A549 (cell line): ENCODE measurements around the gene HOXD1. TPM values are rescaled to one million over a fixed set of nuclear protein-coding genes. Genes with fewer than 3 reads are reported as not detected.

Experiments used
- ATAC-seq, 2 experiments: fragments of 200-7000 bp in 1 of 2; fragments of >200 bp in 1 of 2; cut with Nextera tagmentation in 1 of 2; cut with Tn5 transposase in 1 of 2; 3 replicates each; pipeline versions ENCODE4 v1.8.0 to v1.9.1; 2018 to 2020; ENCODE audit warnings: mild to moderate bottlenecking in 1 of 2, moderate library complexity in 1 of 2
- CTCF ChIA-PET: fragments of 300-600 bp; sonication (Branson Sonifier 250); formaldehyde crosslinking; extraction: SDS; loops from one replicate; lab custom pipeline; 2021; ENCODE audit warnings: antibody characterized with exemption, inconsistent platforms; lab: Yijun Ruan, JAX
- POLR2A ChIA-PET: fragments of 350-600 bp; formaldehyde crosslinking; extraction: SDS; loops from one replicate; lab custom pipeline; 2021; ENCODE audit warnings: antibody characterized with exemption, inconsistent platforms; lab: Yijun Ruan, JAX
- DNase-seq, 2 experiments: peaks; one replicate each; pipeline versions ENCODE4 v3.0.0 to v3.0.0-alpha.2; 2011 to 2016; ENCODE audit warnings: low read depth in 1 of 2, low spot score in 1 of 2
- FAIRE-seq: peaks from 2 replicates; lab custom pipeline; 2011; peaks lifted over from hg19 to GRCh38; lab: Jason Lieb, UNC
- H3K27ac ChIP-seq, 2 experiments: fragments of >200 bp; sonication (Bioruptor Twin); formaldehyde crosslinking; 3 replicates each; pipeline ENCODE4 v1.5.1; 2016 to 2017
- H3K4me1 ChIP-seq: fragments of >200 bp; sonication (Bioruptor Twin); formaldehyde crosslinking; 3 replicates; pipeline ENCODE4 v1.6.1; 2016
- H3K4me2 ChIP-seq: fragments of >200 bp; sonication (Bioruptor Twin); formaldehyde crosslinking; 3 replicates; pipeline ENCODE4 v1.6.1; 2016
- H3K4me3 ChIP-seq: fragments of >200 bp; sonication (Bioruptor Twin); formaldehyde crosslinking; 3 replicates; pipeline ENCODE4 v1.5.1; 2016
- H3K9me3 ChIP-seq: fragments of >200 bp; sonication (Bioruptor Twin); formaldehyde crosslinking; 3 replicates; pipeline ENCODE4 v1.6.1; 2016
- CBX8 ChIP-seq: fragments of 200-600 bp; sonication (generic); IDR thresholded peaks from 2 replicates; pipeline ENCODE4 v1.6.1; 2016
- E2F6 ChIP-seq: IDR thresholded peaks from 2 replicates; pipeline ENCODE4 v1.6.1; 2012; ENCODE audit warnings: low read depth, borderline replicate concordance
- EHF ChIP-seq: fragments of 250-450 bp; sonication (Bioruptor Pico); IDR thresholded peaks from 2 replicates; pipeline ENCODE4 v1.5.0; 2020; ENCODE audit warnings: mild to moderate bottlenecking
- EHMT2 ChIP-seq: fragments of 200-600 bp; sonication (generic); IDR thresholded peaks from 2 replicates; pipeline ENCODE4 v1.6.1; 2016; ENCODE audit warnings: antibody characterized with exemption, low read depth, mild to moderate bottlenecking, moderate library complexity
- GATA3 ChIP-seq: IDR thresholded peaks from 2 replicates; pipeline ENCODE4 v1.6.1; 2012; ENCODE audit warnings: borderline replicate concordance
- HES2 ChIP-seq: fragments of >200 bp; sonication (Bioruptor Twin); formaldehyde crosslinking; IDR thresholded peaks from 2 replicates; pipeline ENCODE4 v1.6.1; 2016
- HMGXB4 ChIP-seq: fragments of 250-450 bp; sonication (Bioruptor Pico); IDR thresholded peaks from 2 replicates; pipeline ENCODE4 v1.5.0; 2021; ENCODE audit warnings: mild to moderate bottlenecking, moderate library complexity, borderline replicate concordance
- JUNB ChIP-seq: fragments of >200 bp; sonication (Bioruptor Twin); formaldehyde crosslinking; IDR thresholded peaks from 2 replicates; pipeline ENCODE4 v1.6.1; 2016
- KDM1A ChIP-seq: fragments of 200-600 bp; sonication (generic); IDR thresholded peaks from 2 replicates; pipeline ENCODE4 v1.6.1; 2016; ENCODE audit warnings: low read depth, mild to moderate bottlenecking
- KDM5A ChIP-seq: fragments of 200-600 bp; sonication (generic); IDR thresholded peaks from 2 replicates; pipeline ENCODE4 v1.6.1; 2016; ENCODE audit warnings: antibody characterized with exemption, mild to moderate bottlenecking
- MAZ ChIP-seq: fragments of 150-350 bp; IDR thresholded peaks from 2 replicates; pipeline ENCODE4 v1.6.1; 2014; ENCODE audit warnings: antibody characterized with exemption, low read depth, low read length, borderline replicate concordance
- NFE2L2 ChIP-seq: fragments of 150-350 bp; conservative IDR thresholded peaks from 2 replicates; pipeline ENCODE4 v1.6.1; 2014; ENCODE audit warnings: low read length
- NPAS2 ChIP-seq: fragments of 250-450 bp; sonication (Bioruptor Pico); IDR thresholded peaks from 2 replicates; pipeline ENCODE4 v1.8.0; 2022; ENCODE audit warnings: mild to moderate bottlenecking, moderate library complexity, borderline replicate concordance
- PBX3 ChIP-seq: IDR thresholded peaks from 2 replicates; pipeline ENCODE4 v1.6.1; 2012
- PHF8 ChIP-seq: fragments of 200-600 bp; sonication (generic); IDR thresholded peaks from 2 replicates; pipeline ENCODE4 v1.6.1; 2016; ENCODE audit warnings: low read depth, mild to moderate bottlenecking, antibody characterized with exemption, moderate library complexity, borderline replicate concordance
- POLR2A ChIP-seq: IDR thresholded peaks from 2 replicates; pipeline ENCODE4 v1.6.1; 2012; ENCODE audit warnings: mild to moderate bottlenecking, low read length
- POLR2AphosphoS2 ChIP-seq: conservative IDR thresholded peaks from 2 replicates; pipeline ENCODE4 v1.6.1; 2012; ENCODE audit warnings: low read length, improper control_type of control experiment, inconsistent platforms
- ZC3H11A ChIP-seq: fragments of 450-650 bp; IDR thresholded peaks from 2 replicates; pipeline ENCODE4 v1.6.1; 2014; ENCODE audit warnings: antibody characterized with exemption, mild to moderate bottlenecking
- ZFP36 ChIP-seq: fragments of 450-650 bp; IDR thresholded peaks from 2 replicates; pipeline ENCODE4 v1.6.1; 2014; ENCODE audit warnings: borderline replicate concordance; ENCODE audit not compliant: partially characterized antibody
- WGBS: methylation state at CpG from one replicate; pipeline ENCODE4 v1.1.6; 2017; ENCODE audit errors: missing lambda C conversion rate; 5-methylcytosine and 5-hydroxymethylcytosine counted together
- polyA plus RNA-seq, 4 experiments: library from polyadenylated mRNA; depleted of rRNA in 3 of 4; stranded (reverse); fragments of >200 nt; fragmentation: RNase III in 1 of 4; extraction: RNeasy Plus Mini Kit Qiagen cat#74134 plus additional on column Dnase treatment in 1 of 4; gene quantifications; 2 replicates in 3 of 4; 3 replicates in 1 of 4; pipeline ENCODE4 v1.2.3, GENCODE V29; 2011 to 2017
- TF ChIP-seq, protein P1 (sequence below): fragments of 250-450 bp; sonication (Bioruptor Pico); IDR thresholded peaks from 2 replicates; pipeline ENCODE4 v1.5.0; 2020; ENCODE audit warnings: low read depth, mild to moderate bottlenecking, moderate library complexity
- TF ChIP-seq, protein P2 (sequence below): IDR thresholded peaks from 2 replicates; pipeline ENCODE4 v1.6.1; 2012

Gene HOXD1
- polyA plus RNA-seq, 2 of the 4 experiments (the other 2 are of a cell fraction) = 0.12 TPM

DNA sequence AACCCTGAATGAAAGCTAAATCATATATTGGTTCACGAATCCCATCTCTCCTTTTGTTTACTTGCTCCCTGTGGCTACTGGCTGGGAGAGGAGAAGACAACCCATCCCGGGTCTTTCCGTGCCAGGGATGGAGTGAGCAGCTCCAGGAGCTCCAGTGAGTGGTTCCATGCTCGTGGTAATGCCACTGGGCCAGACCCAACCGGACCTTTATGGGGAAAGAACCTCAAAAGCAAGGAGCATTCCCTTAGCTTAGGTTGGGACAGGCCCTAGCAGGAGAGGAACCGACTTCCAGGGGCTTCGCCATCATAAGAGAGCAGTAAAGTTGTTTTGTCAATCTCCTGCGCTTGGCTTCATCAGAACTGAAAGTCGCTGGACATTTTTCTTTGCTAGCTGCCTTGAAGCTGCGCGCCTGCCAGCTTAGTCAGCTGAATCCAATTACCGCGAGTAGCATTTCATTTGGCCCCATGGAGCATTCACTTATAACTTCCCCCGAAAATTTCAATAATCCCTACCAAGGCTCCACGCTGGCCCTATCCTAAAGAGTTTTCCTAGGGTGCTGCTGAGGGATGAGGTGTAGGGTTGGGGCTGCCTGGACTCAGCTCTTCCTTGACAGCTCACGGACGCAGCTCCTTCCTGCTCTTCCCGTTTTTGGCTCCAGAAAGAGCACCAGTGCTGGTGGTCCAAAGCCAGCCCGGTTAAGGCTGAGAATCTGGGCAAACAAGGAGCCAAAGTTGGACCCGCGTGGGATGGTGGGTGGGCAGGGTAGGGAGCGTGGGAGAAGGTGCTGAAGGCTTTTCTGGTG is 26.4 kb upstream of the HOXD1 start (continued):
- TF ChIP-seq, protein P1, sequence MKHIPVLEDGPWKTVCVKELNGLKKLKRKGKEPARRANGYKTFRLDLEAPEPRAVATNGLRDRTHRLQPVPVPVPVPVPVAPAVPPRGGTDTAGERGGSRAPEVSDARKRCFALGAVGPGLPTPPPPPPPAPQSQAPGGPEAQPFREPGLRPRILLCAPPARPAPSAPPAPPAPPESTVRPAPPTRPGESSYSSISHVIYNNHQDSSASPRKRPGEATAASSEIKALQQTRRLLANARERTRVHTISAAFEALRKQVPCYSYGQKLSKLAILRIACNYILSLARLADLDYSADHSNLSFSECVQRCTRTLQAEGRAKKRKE (CRISPR knock-in tag) = no peak
- TF ChIP-seq, protein P2, sequence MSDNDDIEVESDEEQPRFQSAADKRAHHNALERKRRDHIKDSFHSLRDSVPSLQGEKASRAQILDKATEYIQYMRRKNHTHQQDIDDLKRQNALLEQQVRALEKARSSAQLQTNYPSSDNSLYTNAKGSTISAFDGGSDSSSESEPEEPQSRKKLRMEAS = no peak
- TF ChIP-seq NFE2L2 (no peak), PHF8 (no peak), CBX8 (no peak), E2F6 (no peak)
- TF ChIP-seq, all 56 proteins: peak for 0

- H3K4me1 ChIP-seq = no peaks in the 10 kb centered on the region
- ATAC-seq (no peak), FAIRE-seq (no peak), DNase-seq (no peak)
- no peak for TF ChIP-seq JUNB
- no peak for TF ChIP-seq ZFP36
- TF ChIP-seq, protein P1 (CRISPR knock-in tag) = no peak
- no peak for TF ChIP-seq EHF (CRISPR knock-in tag)
- no peak for TF ChIP-seq POLR2A
- no peak for TF ChIP-seq GATA3
- no peak for TF ChIP-seq PHF8
- no peak for TF ChIP-seq KDM5A
- TF ChIP-seq MAZ = no peak
- no peaks in the 10 kb centered on the region for H3K9me3 ChIP-seq
- no peak overlapping the region for H3K27ac ChIP-seq
- ChIA-PET CTCF (interaction anchor here (1.5 to 2.9 kb wide), 4 partner anchors 23 to 489 kb away, joined by 4 to 15 read pairs (median 10); no protein-coding TSS in a partner anchor), POLR2A (no interaction called here)
- no peak overlapping the region for H3K4me2 ChIP-seq
- WGBS = 71% methylated on average over 26 of the region's 29 CpGs
- H3K4me3 ChIP-seq = no peak overlapping the region
These were observed 25.4 kb upstream of the HOXD1 start for GRCh38 chr2:176162911-176163671.

- ATAC-seq = no peak
- Histone ChIP-seq H3K4me3 (no peak overlapping the region), H3K4me2 (no peak overlapping the region), H3K4me1 (no peaks in the 10 kb centered on the region), H3K27ac (no peak overlapping the region)
- 51% methylated on average over 8 of the region's 12 CpGs for WGBS
- TF ChIP-seq KDM1A = no peak
- no peak for TF ChIP-seq PBX3
- no peak for TF ChIP-seq EHMT2
- no peak for TF ChIP-seq ZC3H11A
- TF ChIP-seq HES2 = no peak
- TF ChIP-seq HMGXB4 (CRISPR knock-in tag) = no peak
- TF ChIP-seq E2F6 = no peak
- TF ChIP-seq POLR2AphosphoS2 = no peak
- TF ChIP-seq NPAS2 (CRISPR knock-in tag) = no peak
- TF ChIP-seq, all 56 proteins: peak for 0
- DNase-seq (no peak), FAIRE-seq (no peak)
- ChIA-PET POLR2A (no interaction called here), CTCF (interaction anchor here (1.5 kb wide), 1 partner anchor 291 kb away, joined by 6 read pairs; no protein-coding TSS in a partner anchor)
- H3K9me3 ChIP-seq = no peaks in the 10 kb centered on the region
These were observed 24.8 kb upstream of the HOXD1 start for GRCh38 chr2:176163672-176164056.
